Pancreas (tissue), 10 donors: ENCODE results near the gene SCD. TPM values are rescaled to one million over a fixed set of nuclear protein-coding genes. Genes with fewer than 3 reads are reported as not detected.

Source experiments
- ATAC-seq, 4 donors: fragments of 200-7000 bp; cut with Tn5 transposase; one replicate each; pipeline versions ENCODE4 v1.8.0 to v1.9.1; 2020; ENCODE audit warnings: mild to moderate bottlenecking in 4 of 4, moderate library complexity in 4 of 4
- DNase-seq, 6 donors: peaks; one replicate each; pipeline ENCODE4 v3.0.0-alpha.2; 2020
- FAIRE-seq: peaks from 2 replicates; lab custom pipeline; 2012; peaks lifted over from hg19 to GRCh38; lab: Jason Lieb, UNC
- H3K27ac ChIP-seq, 4 donors: fragments of 200-600 bp; sonication (generic); 1 replicate in 3 of 4; 2 replicates in 1 of 4; pipeline versions ENCODE4 v1.5.0 to v1.8.0; 2020
- H3K27me3 ChIP-seq, 4 donors: fragments of 200-600 bp; one replicate each; pipeline ENCODE4 v1.8.0; 2021
- H3K36me3 ChIP-seq, 3 donors: fragments of 200-600 bp; sonication (generic) in 1 of 3; one replicate each; pipeline versions ENCODE4 v1.5.0 to v1.8.0; 2020 to 2021
- H3K4me1 ChIP-seq, 3 donors: fragments of 200-600 bp; one replicate each; pipeline ENCODE4 v1.8.0; 2021
- H3K4me3 ChIP-seq, 4 donors: fragments of 200-600 bp; sonication (generic) in 2 of 4; one replicate each; pipeline versions ENCODE4 v1.5.0 to v1.8.0; 2020 to 2021
- H3K9me3 ChIP-seq, 4 donors: fragments of 200-600 bp; one replicate each; pipeline ENCODE4 v1.8.0; 2021
- whole genome bisulfite sequencing, 2 donors: extraction: QIAGEN DNeasy Blood & Tissue Kit; methylation state at CpG; one replicate each; pipeline ENCODE4 v1.1.7; 2013; 5-methylcytosine and 5-hydroxymethylcytosine counted together
- intact Hi-C, 3 donors: fragments of 100-400 bp; cut with DNase I; formaldehyde crosslinking; loops; one replicate each; pipeline versions ENCODE4 v1.11.1 to v1.14.2; 2022
- polyA plus RNA-seq, 2 donors: library from polyadenylated mRNA; stranded (reverse); fragments of 200-250 nt; gene quantifications; one replicate each; pipeline ENCODE4 v1.2.3, GENCODE V29; 2013
- total RNA-seq, 6 donors: library from RNA; stranded (reverse); fragmentation: NEBNext Ultra II Directional in 4 of 6; extraction: Animal tissue kit (Norgen Biotek cat#: 25700) in 4 of 6; gene quantifications; one replicate each; pipeline versions ENCODE4 v1.2.1 to v1.2.4, GENCODE V29; 2021 to 2023
- TF ChIP-seq, protein P1 (sequence below), 4 donors: fragments of 200-600 bp; sonication (generic) in 3 of 4; IDR thresholded peaks; one replicate each; pipeline versions ENCODE4 v1.5.0 to v1.8.0; 2021; ENCODE audit warnings: antibody characterized with exemption in 4 of 4
- donor health status: healthy with polysubstance abuse.
- donor health status: DM: no; HTN: no; CAD: no; lungs with moderate emphysema.
- donor health status: DM: no; HTN: no; CAD: no.
- donor health status: control.
- donor health status: control.
- donor health status: Bipolar disorder and iron deficiency.
- donor health status: DM: yes; HTN: yes; CAD: no.
- donor health status: DM: no; HTN: no; CAD: no.
- donor health status: DM: no; HTN: no; CAD: no.
- donor health status: DM: yes; HTN: yes; CAD: no.

The SCD gene
- total and polyA plus RNA-seq, 8 donors = 1.9 to 87.6 (median 12.1) TPM

DNA sequence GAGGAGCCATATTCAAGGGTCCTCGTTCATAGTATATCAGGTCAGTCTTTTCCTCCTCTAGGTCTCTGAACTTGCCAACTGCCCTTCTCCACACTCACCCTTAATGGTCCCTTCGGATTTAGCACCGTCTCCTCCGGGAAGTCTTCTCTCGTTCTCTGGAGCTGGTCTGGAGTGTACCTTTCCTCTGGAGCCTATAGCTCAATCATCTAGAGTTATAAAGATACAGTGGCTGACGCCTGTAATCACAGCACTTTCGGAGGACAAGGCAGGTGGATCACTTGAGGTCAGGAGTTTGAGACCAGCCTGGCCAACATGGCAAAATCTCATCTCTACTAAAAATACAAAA lies 4.4 kb upstream of the SCD start:
- Histone ChIP-seq H3K27me3 (no peaks in the 10 kb centered on the region), H3K4me1 (no peaks in the 10 kb centered on the region), H3K4me3 (no peak overlapping the region), H3K27ac (no peak overlapping the region), H3K9me3 (no peaks in the 10 kb centered on the region), H3K36me3 (no peaks in the 10 kb centered on the region)
- no peak for DNase-seq
- no peak for FAIRE-seq
- ATAC-seq = no peak
- WGBS, 2 donors = 67 to 72% methylated on average over 7 of the region's 7 CpGs
- intact Hi-C loops = loop anchor here (5.0 to 10.0 kb wide), 3 partner anchors 40 to 182 kb away; partner anchors contain the start of gene NDUFB8 (in 1 of the 3)
- TF ChIP-seq, protein P1, sequence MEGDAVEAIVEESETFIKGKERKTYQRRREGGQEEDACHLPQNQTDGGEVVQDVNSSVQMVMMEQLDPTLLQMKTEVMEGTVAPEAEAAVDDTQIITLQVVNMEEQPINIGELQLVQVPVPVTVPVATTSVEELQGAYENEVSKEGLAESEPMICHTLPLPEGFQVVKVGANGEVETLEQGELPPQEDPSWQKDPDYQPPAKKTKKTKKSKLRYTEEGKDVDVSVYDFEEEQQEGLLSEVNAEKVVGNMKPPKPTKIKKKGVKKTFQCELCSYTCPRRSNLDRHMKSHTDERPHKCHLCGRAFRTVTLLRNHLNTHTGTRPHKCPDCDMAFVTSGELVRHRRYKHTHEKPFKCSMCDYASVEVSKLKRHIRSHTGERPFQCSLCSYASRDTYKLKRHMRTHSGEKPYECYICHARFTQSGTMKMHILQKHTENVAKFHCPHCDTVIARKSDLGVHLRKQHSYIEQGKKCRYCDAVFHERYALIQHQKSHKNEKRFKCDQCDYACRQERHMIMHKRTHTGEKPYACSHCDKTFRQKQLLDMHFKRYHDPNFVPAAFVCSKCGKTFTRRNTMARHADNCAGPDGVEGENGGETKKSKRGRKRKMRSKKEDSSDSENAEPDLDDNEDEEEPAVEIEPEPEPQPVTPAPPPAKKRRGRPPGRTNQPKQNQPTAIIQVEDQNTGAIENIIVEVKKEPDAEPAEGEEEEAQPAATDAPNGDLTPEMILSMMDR (IDR thresholded peaks at IDR 0.05) = no peak

DNA sequence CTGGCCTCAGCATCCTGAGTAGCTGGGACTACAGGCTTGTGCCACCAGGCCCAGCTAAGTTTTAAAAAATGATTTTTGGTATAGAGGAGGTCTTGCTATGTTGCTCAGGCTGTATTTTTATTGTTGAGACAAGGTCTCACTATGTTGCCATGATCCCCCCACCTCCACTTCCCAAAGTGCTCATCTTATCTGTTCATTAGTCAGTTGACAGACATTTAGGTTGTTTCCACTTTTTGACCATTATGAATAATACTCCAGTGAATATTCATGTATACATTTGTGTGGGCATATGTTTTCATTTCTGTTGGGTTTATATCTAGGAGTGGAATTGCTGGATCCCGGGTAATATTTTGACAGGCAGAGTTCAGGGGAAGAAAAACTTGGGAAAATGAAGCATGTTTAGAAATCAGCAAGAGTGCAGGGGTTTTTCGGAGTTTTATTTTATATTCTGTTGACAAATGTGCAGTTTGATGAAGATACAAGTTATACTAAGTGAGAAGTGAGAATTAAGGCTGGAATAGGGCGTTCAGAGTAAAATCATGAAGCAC lies 2.7 kb upstream of the SCD start:
- Histone ChIP-seq H3K27ac (no peak overlapping the region), H3K4me1 (no peaks in the 10 kb centered on the region), H3K4me3 (no peak overlapping the region), H3K9me3 (no peaks in the 10 kb centered on the region), H3K36me3 (no peaks in the 10 kb centered on the region), H3K27me3 (no peaks in the 10 kb centered on the region)
- 72 to 85% methylated on average over 3 of the region's 3 CpGs for WGBS, 2 donors
- no peak for DNase-seq
- TF ChIP-seq, protein P1 (IDR thresholded peaks at IDR 0.05) = no peak
- intact Hi-C loops = loop anchor here (5.0 to 10.0 kb wide), 3 partner anchors 38 to 180 kb away; partner anchors contain the start of gene NDUFB8 (in 1 of the 3)
- ATAC-seq = no peak
- no peak for FAIRE-seq

DNA sequence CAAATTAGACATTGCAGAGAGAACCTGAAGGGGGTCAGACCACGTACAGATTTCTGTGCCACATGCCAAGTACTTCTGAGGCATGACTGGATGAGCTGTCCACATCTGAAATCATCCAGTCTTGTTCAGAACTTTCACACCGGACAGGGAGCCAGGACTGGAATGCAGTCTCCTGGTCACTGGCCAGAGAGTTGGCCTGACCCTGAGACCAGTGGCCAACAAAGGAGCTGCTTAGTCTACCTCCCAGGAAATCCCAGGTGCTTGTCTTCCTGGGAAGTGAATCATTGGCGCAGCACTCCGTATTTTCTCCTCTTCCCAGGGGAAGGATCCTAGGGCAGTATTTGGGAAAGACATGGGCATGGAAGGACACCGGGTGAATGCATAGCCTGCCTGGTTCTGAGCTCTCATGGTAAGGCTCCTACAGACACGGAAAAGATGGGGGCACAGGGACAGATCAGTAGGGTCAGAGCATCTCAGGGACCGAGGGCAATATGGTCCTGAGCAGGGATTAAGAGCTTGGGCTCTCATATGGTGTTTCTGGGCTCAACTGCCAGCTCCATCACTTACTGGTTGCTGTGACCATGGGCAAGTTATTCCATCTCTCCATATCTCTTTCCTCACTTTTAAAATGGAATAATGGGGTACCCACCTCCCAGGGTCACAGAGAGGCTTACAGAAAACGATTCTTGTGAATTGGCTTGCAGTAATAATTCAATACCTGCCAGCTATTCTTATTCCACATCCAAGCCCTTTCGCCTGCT lies 1.3 kb upstream of the SCD start:
- no peaks in the 10 kb centered on the region for H3K9me3 ChIP-seq
- 66 to 74% methylated on average over 9 of the region's 9 CpGs for WGBS, 2 donors
- no peaks in the 10 kb centered on the region for H3K36me3 ChIP-seq
- intact Hi-C loops = loop anchor here in 2 of 3 donors (5.0 to 10.0 kb wide), 3 partner anchors 87 to 179 kb away; partner anchors contain the start of gene NDUFB8 (in 1 of the 2)
- peak overlapping the region in 1 of 4 donors; percentile 60 for H3K4me3 ChIP-seq
- TF ChIP-seq, protein P1 (IDR thresholded peaks at IDR 0.05) = no peak
- no peaks in the 10 kb centered on the region for H3K27me3 ChIP-seq
- ATAC-seq (no peak), FAIRE-seq (no peak), DNase-seq (no peak)
- H3K27ac ChIP-seq = no peak overlapping the region
- H3K4me1 ChIP-seq = no peaks in the 10 kb centered on the region

DNA sequence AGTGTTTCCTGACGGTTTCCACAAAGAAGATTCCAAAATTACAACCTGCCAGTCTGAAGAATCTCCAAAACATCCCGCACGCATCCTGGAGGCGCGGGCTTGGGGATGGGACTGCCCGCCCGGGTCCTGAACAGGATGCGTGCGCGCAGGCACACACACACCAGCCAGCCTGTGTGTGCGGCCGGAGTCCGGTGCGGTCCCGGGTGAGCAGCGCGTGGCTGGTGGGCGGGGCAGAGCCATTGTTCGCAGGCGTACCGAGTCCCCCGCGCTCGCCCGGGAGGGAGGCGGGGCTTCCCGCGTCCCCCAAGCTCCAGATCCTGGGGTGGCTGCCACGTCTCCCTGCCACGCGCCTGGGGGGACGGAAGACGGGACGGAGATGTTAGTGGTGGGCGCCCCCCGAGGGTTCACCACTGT lies 675 bp upstream of the SCD start:
- Histone ChIP-seq H3K36me3 (no peaks in the 10 kb centered on the region), H3K4me1 (no peaks in the 10 kb centered on the region), H3K27ac (peak overlapping the region in 1 of 4 donors; percentile 50), H3K4me3 (peak overlapping the region; percentile 24 to 60 (median 42)), H3K27me3 (no peaks in the 10 kb centered on the region), H3K9me3 (no peaks in the 10 kb centered on the region)
- ATAC-seq (peak; percentile 42 to 78 (median 62)), FAIRE-seq (no peak), DNase-seq (peak in 3 of 6 donors; percentile 48 to 79 (median 54))
- TF ChIP-seq, protein P1 (IDR thresholded peaks at IDR 0.05) = no peak
- intact Hi-C loops = loop anchor here in 2 of 3 donors (5.0 to 10.0 kb wide), 3 partner anchors 86 to 178 kb away; partner anchors contain the start of gene NDUFB8 (in 1 of the 2)
- 5 to 9% methylated on average over 17 to 36 of the region's 36 CpGs for WGBS, 2 donors
